Calu3 (cell line): ENCODE measurements around the gene BRD3. TPM values are rescaled to one million over a fixed set of nuclear protein-coding genes. Genes with fewer than 3 reads are reported as not detected.
"Not testable (repeated sequence)": the region's sequence is repeated elsewhere in the genome, so short reads cannot be mapped to it uniquely, and the experiment has no call there.

ENCODE experiments used
- BruUV-seq: library from RNA; stranded (reverse); fragments of 400-500 nt; replicated peaks from 2 replicates; lab custom pipeline; 2021; lab: Mats Ljungman, UMichigan
- CTCF ChIA-PET: fragments of 300-600 bp; sonication (Branson Sonifier 250); formaldehyde crosslinking; loops from one replicate; lab custom pipeline; 2022; ENCODE audit warnings: antibody characterized with exemption; lab: Charles Lee
- DNase-seq: peaks from one replicate; pipeline ENCODE4 v3.0.0; 2022
- H3K27ac Mint-ChIP-seq: one replicate; pipeline ENCODE4 v1.8.0; 2022; ENCODE audit warnings: mixed read lengths; ENCODE audit not compliant: unreplicated experiment
- H3K27me3 Mint-ChIP-seq: one replicate; pipeline ENCODE4 v1.8.0; 2022; ENCODE audit warnings: mixed read lengths; ENCODE audit not compliant: unreplicated experiment
- H3K36me3 Mint-ChIP-seq: one replicate; pipeline ENCODE4 v1.8.0; 2022; ENCODE audit warnings: mild to moderate bottlenecking, moderate library complexity, mixed read lengths; ENCODE audit not compliant: insufficient read depth, unreplicated experiment
- H3K4me1 Mint-ChIP-seq: one replicate; pipeline ENCODE4 v1.8.0; 2022; ENCODE audit warnings: mild to moderate bottlenecking, low read depth, mixed read lengths; ENCODE audit not compliant: unreplicated experiment
- H3K4me3 Mint-ChIP-seq: one replicate; pipeline ENCODE4 v1.8.0; 2022; ENCODE audit warnings: mild to moderate bottlenecking, low read depth, moderate library complexity, mixed read lengths; ENCODE audit not compliant: unreplicated experiment
- H3K9me3 Mint-ChIP-seq: one replicate; pipeline ENCODE4 v1.8.0; 2022; ENCODE audit warnings: low read depth, mixed read lengths; ENCODE audit not compliant: unreplicated experiment
- intact Hi-C: fragments of 100-400 bp; cut with micrococcal nuclease; formaldehyde crosslinking; loops from one replicate; pipeline ENCODE4 v1.10.0; 2022; ENCODE audit not compliant: unreplicated experiment
- total RNA-seq: library from RNA; stranded (reverse); gene quantifications from 2 replicates; pipeline ENCODE4 v1.2.3, GENCODE V29; 2022
- TF ChIP-seq, protein P1 (sequence below): fragments of 200-600 bp; IDR thresholded peaks from one replicate; pipeline ENCODE4 v1.8.0; 2022; ENCODE audit warnings: antibody characterized with exemption; ENCODE audit not compliant: unreplicated experiment

BRD3 gene
- total RNA-seq, 1 experiment from 2014 or later: 30.8 TPM

DNA sequence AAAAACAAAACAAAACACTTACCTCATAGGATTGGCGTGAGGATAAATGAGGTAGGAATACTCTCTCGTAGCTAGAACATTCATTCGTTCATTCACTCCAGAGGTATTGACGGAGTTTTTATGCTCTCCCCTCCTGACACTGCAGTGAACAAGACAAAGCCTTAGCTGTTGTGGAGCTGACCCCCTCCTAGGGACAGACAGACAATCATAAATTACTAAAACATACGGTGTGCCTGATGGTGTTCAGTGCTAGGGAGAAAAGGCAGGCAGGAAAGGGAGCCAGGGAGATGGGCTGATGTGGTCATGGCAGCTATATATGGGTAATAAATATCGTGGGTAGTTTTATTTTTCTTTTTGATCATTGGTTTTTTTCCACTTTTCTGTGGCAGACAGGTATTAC is 5.7 kb upstream of the BRD3 start:
- CTCF ChIA-PET: interaction anchor here (0.5 to 0.6 kb wide), 2 partner anchors 49 to 165 kb away, joined by 3 to 6 read pairs; no protein-coding TSS in a partner anchor
- intact Hi-C loops: no loop called here
- Mint-ChIP-seq H3K27ac (no peak overlapping the region), H3K4me1 (no peaks in the 10 kb centered on the region), H3K4me3 (no peak overlapping the region), H3K27me3 (peaks cover 61% of the 10 kb centered on the region), H3K36me3 (peaks cover 6% of the 10 kb centered on the region), H3K9me3 (no peaks in the 10 kb centered on the region)
- no TSS peak for BruUV-seq
- no peak for DNase-seq
- TF ChIP-seq, protein P1, sequence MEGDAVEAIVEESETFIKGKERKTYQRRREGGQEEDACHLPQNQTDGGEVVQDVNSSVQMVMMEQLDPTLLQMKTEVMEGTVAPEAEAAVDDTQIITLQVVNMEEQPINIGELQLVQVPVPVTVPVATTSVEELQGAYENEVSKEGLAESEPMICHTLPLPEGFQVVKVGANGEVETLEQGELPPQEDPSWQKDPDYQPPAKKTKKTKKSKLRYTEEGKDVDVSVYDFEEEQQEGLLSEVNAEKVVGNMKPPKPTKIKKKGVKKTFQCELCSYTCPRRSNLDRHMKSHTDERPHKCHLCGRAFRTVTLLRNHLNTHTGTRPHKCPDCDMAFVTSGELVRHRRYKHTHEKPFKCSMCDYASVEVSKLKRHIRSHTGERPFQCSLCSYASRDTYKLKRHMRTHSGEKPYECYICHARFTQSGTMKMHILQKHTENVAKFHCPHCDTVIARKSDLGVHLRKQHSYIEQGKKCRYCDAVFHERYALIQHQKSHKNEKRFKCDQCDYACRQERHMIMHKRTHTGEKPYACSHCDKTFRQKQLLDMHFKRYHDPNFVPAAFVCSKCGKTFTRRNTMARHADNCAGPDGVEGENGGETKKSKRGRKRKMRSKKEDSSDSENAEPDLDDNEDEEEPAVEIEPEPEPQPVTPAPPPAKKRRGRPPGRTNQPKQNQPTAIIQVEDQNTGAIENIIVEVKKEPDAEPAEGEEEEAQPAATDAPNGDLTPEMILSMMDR: no peak

DNA sequence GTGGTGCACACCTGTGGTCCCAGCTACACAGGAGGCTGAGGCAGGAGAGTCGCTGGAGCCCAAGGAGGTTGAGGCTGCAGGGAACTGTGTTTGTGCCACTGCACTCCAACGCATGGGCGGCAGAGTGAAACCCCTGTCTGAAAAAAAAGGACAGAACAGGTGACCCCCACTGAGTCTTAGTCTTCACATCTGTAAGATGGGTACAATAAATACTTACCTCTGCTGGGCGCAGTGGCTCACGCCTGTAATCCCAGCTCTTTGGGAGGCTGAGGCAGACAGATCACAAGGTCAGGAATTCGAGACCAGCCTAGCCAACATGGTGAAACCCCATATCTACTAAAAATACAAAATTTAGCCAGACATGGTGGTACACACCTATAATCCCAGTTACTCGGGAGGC is 4.9 kb upstream of the BRD3 start:
- H3K4me1 Mint-ChIP-seq, H3K4me3 Mint-ChIP-seq, intact Hi-C loops, BruUV-seq, DNase-seq, H3K9me3 Mint-ChIP-seq, H3K36me3 Mint-ChIP-seq, H3K27ac Mint-ChIP-seq: not testable (repeated sequence)
- CTCF ChIA-PET: interaction anchor here (0.6 kb wide), 1 partner anchor 48 kb away, joined by 6 read pairs; no protein-coding TSS in a partner anchor
- H3K27me3 Mint-ChIP-seq: peaks cover 58% of the 10 kb centered on the region

DNA sequence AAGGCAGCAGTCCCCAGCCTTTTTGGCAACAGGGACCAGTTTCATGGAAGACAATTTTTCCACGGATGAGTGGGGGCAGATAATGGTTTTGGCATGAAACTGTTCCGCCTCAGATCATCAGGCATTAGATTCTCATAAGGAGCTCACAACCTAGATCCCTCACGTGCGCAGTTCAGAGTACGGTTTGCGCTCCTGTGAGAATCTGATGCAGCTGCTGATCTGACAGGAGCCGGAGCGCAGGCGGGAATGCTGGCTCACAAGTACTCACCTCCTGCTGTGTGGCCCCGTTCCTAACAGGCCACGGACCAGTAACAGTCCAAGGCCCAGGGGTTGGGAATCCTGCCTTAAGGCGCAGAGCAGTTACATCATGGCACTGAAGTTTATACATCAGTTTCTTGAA is 3.3 kb upstream of the BRD3 start:
- Mint-ChIP-seq H3K27me3 (peaks cover 58% of the 10 kb centered on the region), H3K4me1 (no peaks in the 10 kb centered on the region), H3K27ac (no peak overlapping the region), H3K36me3 (peaks cover 19% of the 10 kb centered on the region), H3K9me3 (no peaks in the 10 kb centered on the region), H3K4me3 (no peak overlapping the region)
- CTCF ChIA-PET: no interaction called here
- no TSS peak for BruUV-seq
- TF ChIP-seq, protein P1: no peak
- intact Hi-C loops: no loop called here
- DNase-seq: no peak

DNA sequence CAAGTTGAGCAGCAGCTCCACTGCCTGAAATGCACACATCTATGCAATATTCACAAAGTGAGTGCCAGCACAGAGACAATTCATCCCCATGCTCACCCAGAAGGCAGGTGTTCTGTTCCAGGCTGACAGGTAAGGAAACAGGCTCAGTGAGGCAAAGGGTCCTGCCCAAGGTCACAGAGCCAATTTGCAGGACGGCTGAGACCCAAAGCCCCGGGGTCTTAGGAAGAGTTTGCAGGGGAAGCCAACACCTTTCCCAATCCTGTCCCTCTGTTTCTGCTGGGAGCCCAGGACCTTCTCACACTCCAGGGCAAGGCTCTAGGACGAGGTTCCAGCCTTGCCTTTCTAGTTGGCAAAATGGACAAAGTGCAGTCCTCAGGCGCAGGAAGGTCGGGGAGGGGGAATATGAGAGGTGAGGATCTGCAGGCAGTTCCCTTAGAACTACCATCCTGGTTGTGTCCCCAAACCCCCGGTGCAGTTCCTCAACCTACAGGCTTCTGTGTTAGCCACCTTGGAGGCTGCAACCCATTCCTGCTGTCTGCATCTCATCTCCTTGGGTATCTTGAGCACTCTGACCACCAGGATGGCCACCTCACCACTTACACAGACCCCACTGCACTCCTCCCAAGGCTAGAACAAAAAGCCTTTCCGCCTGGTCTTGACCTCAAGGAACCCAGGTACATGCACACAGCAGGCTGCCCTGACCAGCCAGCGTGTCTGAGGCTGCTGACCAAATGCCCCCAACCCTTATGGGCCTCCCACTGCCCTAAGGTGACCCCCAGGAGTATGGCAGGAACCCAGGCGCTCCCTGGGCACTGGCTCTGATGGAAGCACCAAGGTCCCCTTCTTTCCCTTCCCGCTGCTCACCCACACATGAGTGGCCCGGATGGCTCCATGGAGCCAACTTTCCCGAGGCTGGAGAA is 1.9 kb upstream of the BRD3 start:
- intact Hi-C loops: no loop called here
- CTCF ChIA-PET: interaction anchor here (0.7 kb wide), 1 partner anchor 76 kb away, joined by 3 read pairs; no protein-coding TSS in a partner anchor
- H3K27ac Mint-ChIP-seq: no peak overlapping the region

More for the DNA sequence above, 1.9 kb upstream of the BRD3 start:
- DNase-seq: no peak
- no TSS peak for BruUV-seq
- Mint-ChIP-seq H3K9me3 (no peaks in the 10 kb centered on the region), H3K4me3 (no peak overlapping the region), H3K4me1 (no peaks in the 10 kb centered on the region), H3K27me3 (peaks cover 56% of the 10 kb centered on the region), H3K36me3 (peaks cover 23% of the 10 kb centered on the region)
- TF ChIP-seq, protein P1: no peak
